Adrenal gland (tissue), 12 donors: Measurements from ENCODE around the gene SYK. TPM values are rescaled to one million over a fixed set of nuclear protein-coding genes. Genes with fewer than 3 reads are reported as not detected.

Experiments used
- DNase-seq, 7 donors: peaks; one replicate each; pipeline ENCODE4 v3.0.0-alpha.2; 2019 to 2020
- H3K27ac ChIP-seq, 5 donors: fragments of 200-600 bp; sonication (generic) in 4 of 5; 1 replicate in 3 of 5; 2 replicates in 2 of 5; pipeline versions ENCODE4 v1.5.1 to v1.8.0; 2016 to 2020; ENCODE audit warnings: mild to moderate bottlenecking in 1 of 5
- H3K27me3 ChIP-seq: fragments of 200-600 bp; 2 replicates; pipeline ENCODE4 v1.8.0; 2021
- H3K36me3 ChIP-seq, 2 donors: fragments of 200-600 bp; replicated peaks in 1 of 2; 1 replicate in 1 of 2; 2 replicates in 1 of 2; pipeline versions ENCODE4 v1.5.1 to v1.8.0; 2018 to 2022
- H3K4me1 ChIP-seq, 2 donors: fragments of 200-600 bp; replicated peaks in 1 of 2; 1 replicate in 1 of 2; 2 replicates in 1 of 2; pipeline versions ENCODE4 v1.5.1 to v1.8.0; 2018 to 2021
- H3K4me3 ChIP-seq, 4 donors: fragments of 200-600 bp; sonication (generic) in 3 of 4; one replicate each; pipeline ENCODE4 v1.5.1; 2016 to 2018
- H3K9me3 ChIP-seq, 3 donors: fragments of 200-600 bp; sonication (generic) in 1 of 3; replicated peaks in 1 of 3; 1 replicate in 2 of 3; 2 replicates in 1 of 3; pipeline versions ENCODE4 v1.5.1 to v1.8.0; 2016 to 2021
- POLR2A ChIP-seq, 2 donors: fragments of 450-650 bp; IDR thresholded peaks; one replicate each; pipeline ENCODE4 v1.6.1; 2017; ENCODE audit warnings: antibody characterized with exemption in 2 of 2, mild to moderate bottlenecking in 2 of 2, moderate library complexity in 1 of 2
- WGBS, 4 donors: extraction: QIAGEN DNeasy Blood & Tissue Kit in 2 of 4; methylation state at CpG; one replicate each; pipeline versions ENCODE4 v1.1.5 to v1.1.7; 2013 to 2017; 5-methylcytosine and 5-hydroxymethylcytosine counted together
- intact Hi-C, 2 donors: fragments of 100-400 bp; cut with DNase I; formaldehyde crosslinking; loops; one replicate each; pipeline versions ENCODE4 v1.14.1 to v1.15.0; 2022 to 2023
- polyA plus RNA-seq, 3 donors: library from polyadenylated mRNA; stranded (reverse); fragments of 200-250 nt in 2 of 3; fragments of 350-450 nt in 1 of 3; fragmentation: Illumina TruSeq in 1 of 3; extraction: RNeasy Lipid Tissue Mini Kit (QIAGEN cat#74804) in 1 of 3; gene quantifications; one replicate each; pipeline ENCODE4 v1.2.3, GENCODE V29; 2013 to 2014
- total RNA-seq, 9 donors: library from RNA; depleted of rRNA in 4 of 9; stranded (reverse); fragments of >200 nt in 4 of 9; fragments of 120-200 nt in 1 of 9; fragmentation: NEBNext Ultra II Directional in 1 of 9; extraction: Animal tissue kit (Norgen Biotek cat#: 25700) in 1 of 9; gene quantifications; one replicate each; pipeline versions ENCODE4 v1.1.0 to v1.2.4, GENCODE V29; 2013 to 2023
- TF ChIP-seq, protein P1 (sequence below), 6 experiments: fragments of 450-650 bp in 4 of 6; fragments of 200-600 bp in 2 of 6; sonication (generic) in 1 of 6; IDR thresholded peaks; 1 replicate in 5 of 6; 2 replicates in 1 of 6; pipeline versions ENCODE4 v1.5.1 to v1.8.0; 2016 to 2021; ENCODE audit warnings: antibody characterized with exemption in 6 of 6, mild to moderate bottlenecking in 2 of 6, moderate library complexity in 1 of 6
- donor health status: healthy with polysubstance abuse.
- donor health status: Bipolar disorder and iron deficiency.
- donor health status: DM: yes; HTN: yes; CAD: no.
- donor health status: DM: no; HTN: no; CAD: no.
- donor health status: DM: no; HTN: no; CAD: no.
- donor health status: DM: yes; HTN: yes; CAD: no.

SYK gene
- total and polyA plus RNA-seq, 12 donors: 2.0 to 21.5 (median 14.1) TPM

DNA sequence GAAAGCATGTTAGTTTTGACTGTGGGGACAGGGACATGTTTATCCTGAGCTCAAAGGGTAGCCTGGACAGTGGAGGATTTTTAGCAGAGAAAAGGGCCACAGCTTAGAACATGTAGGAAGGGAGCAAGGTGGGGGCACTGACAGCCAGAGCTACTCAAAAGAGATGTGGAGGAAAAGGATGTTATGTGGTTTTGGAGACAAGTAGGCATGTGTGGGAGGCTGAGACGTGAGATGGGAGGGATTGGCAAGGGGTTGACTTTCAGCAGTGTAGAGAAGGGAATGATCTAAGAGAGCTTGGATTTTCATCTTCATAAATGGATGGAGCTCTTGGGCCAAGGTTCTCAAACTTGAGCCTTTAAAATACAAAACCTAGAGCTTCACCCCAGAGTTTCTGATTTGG lies 24.0 kb downstream of the SYK start:
- Histone ChIP-seq H3K4me1 (no peaks in the 10 kb centered on the region), H3K27me3 (no peaks in the 10 kb centered on the region), H3K27ac (no peak overlapping the region), H3K36me3 (no peaks in the 10 kb centered on the region), H3K4me3 (no peak overlapping the region), H3K9me3 (no peaks in the 10 kb centered on the region)
- intact Hi-C loops: no loop called here
- no peak for DNase-seq
- WGBS, 4 donors: 31 to 60% (median 40%) methylated on average over 1 of the region's 1 CpG
- TF ChIP-seq POLR2A (IDR thresholded peaks at IDR 0.05): no peak
- TF ChIP-seq, protein P1, sequence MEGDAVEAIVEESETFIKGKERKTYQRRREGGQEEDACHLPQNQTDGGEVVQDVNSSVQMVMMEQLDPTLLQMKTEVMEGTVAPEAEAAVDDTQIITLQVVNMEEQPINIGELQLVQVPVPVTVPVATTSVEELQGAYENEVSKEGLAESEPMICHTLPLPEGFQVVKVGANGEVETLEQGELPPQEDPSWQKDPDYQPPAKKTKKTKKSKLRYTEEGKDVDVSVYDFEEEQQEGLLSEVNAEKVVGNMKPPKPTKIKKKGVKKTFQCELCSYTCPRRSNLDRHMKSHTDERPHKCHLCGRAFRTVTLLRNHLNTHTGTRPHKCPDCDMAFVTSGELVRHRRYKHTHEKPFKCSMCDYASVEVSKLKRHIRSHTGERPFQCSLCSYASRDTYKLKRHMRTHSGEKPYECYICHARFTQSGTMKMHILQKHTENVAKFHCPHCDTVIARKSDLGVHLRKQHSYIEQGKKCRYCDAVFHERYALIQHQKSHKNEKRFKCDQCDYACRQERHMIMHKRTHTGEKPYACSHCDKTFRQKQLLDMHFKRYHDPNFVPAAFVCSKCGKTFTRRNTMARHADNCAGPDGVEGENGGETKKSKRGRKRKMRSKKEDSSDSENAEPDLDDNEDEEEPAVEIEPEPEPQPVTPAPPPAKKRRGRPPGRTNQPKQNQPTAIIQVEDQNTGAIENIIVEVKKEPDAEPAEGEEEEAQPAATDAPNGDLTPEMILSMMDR (IDR thresholded peaks at IDR 0.05): no peak

DNA sequence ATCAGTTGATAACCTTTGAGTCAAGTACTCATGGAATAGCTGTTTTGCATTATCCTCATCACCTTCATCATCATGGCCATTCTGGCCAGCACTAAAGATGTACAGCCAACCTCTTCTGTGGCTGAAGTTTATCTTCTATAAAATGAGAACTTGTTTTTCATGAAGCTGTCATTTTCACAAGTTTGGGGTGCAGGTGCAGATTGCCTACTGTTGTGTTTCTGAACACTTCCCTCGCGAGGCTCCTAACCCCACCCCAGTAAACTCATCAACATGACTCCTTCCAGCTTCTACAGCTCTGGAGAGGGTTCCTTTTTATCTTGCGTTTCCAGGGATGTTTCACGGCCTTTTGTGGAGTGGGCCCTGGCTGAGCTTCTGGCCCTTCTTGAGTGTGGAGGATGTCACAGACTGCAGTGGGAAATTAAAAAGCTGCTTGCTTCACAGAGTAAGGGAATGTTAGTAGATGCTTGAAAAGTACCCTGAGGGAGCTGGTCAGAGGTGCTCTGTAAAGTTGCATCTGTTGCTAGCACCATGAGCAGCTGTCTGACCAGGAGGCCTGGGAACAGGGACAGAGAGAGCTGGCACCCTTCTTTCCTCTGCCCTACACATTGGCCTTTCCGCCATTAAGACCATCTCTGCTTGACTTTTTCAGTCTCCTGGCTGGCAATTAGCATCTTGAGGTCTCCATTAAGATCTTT lies 24.9 kb downstream of the SYK start:
- TF ChIP-seq, protein P1 (IDR thresholded peaks at IDR 0.05): no peak
- no peak for TF ChIP-seq POLR2A (IDR thresholded peaks at IDR 0.05)
- Histone ChIP-seq H3K27me3 (no peaks in the 10 kb centered on the region), H3K4me1 (no peaks in the 10 kb centered on the region), H3K4me3 (no peak overlapping the region), H3K36me3 (no peaks in the 10 kb centered on the region), H3K9me3 (no peaks in the 10 kb centered on the region), H3K27ac (peak overlapping the region in 1 of 5 donors; percentile 29)
- intact Hi-C loops: no loop called here
- no peak for DNase-seq
- 60 to 87% (median 81%) methylated on average over 5 of the region's 5 CpGs for WGBS, 4 donors

DNA sequence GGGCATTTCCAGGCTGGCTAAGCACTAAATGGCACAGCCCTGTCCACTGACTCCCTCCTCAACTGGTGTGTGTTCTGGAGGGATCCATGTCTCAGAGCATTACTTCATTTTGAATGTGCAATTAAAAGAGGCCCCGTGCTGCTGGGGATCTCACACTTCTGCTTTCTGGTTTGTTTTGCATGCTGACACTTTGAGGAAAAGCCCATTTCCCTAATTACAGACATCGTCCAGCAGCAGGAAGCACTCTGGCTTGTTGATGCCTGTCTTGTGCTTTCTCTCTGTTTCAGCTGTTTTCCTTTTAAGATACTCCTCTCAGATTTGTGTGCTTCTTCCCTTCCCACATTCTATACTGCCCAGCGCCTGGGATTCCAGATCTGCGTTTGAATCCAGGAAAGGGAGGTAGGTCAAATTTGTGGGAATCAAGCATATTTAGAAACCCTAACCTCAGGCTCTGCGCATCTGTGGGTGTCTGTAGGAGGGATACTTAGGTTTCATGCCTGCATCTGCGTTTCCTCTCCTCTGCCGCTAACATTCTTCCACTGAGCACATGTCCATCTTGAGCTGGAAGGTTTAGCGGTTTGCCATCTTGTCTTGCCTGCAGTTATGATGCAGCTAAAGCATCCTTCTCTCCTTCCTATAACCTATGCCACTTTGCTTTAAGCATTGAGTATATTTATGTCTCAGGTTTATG lies 25.7 kb downstream of the SYK start:
- Histone ChIP-seq H3K36me3 (no peaks in the 10 kb centered on the region), H3K27me3 (no peaks in the 10 kb centered on the region), H3K27ac (peak overlapping the region in 1 of 5 donors; percentile 2), H3K9me3 (no peaks in the 10 kb centered on the region), H3K4me1 (no peaks in the 10 kb centered on the region), H3K4me3 (no peak overlapping the region)
- peak in 2 of 7 donors; percentile 11 to 56 for DNase-seq
- intact Hi-C loops: no loop called here
- no peak for TF ChIP-seq POLR2A (IDR thresholded peaks at IDR 0.05)
- TF ChIP-seq, protein P1 (IDR thresholded peaks at IDR 0.05): no peak
- 47 to 63% (median 56%) methylated on average over 8 of the region's 8 CpGs for WGBS, 4 donors

DNA sequence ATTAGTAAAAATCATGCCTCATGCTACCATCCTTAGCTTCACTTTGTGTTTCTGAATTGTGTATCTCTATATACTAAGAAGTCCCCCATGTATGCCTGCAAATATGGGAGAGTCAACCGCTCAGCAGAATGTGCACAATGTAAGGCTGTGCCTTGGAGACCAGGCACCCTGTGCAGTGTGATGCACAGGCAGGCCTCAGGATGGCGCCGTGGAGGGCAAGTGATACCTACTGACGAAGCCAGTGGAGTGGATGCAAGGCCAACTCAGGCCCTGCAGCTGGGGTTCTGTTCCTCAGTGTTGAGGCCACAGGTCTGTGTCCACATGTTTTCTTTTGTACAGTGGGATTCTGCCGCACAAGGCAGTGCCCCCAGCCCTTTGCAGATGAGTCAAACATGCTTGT lies 28.4 kb downstream of the SYK start:
- WGBS, 4 donors: 80 to 93% (median 87%) methylated on average over 5 of the region's 5 CpGs
- no peaks in the 10 kb centered on the region for H3K9me3 ChIP-seq
- TF ChIP-seq, protein P1 (IDR thresholded peaks at IDR 0.05): no peak
- no peak for TF ChIP-seq POLR2A (IDR thresholded peaks at IDR 0.05)
- intact Hi-C loops: no loop called here
- H3K27ac ChIP-seq: no peak overlapping the region
- H3K4me3 ChIP-seq: no peak overlapping the region
- no peaks in the 10 kb centered on the region for H3K36me3 ChIP-seq
- H3K27me3 ChIP-seq: no peaks in the 10 kb centered on the region
- DNase-seq: no peak
- H3K4me1 ChIP-seq: no peaks in the 10 kb centered on the region
